K562 (cell line): ENCODE results near the gene SUV39H2. TPM values are rescaled to one million over a fixed set of nuclear protein-coding genes. Genes with fewer than 3 reads are reported as not detected.

ENCODE experiments used
- ATAC-seq: fragments of 200-7000 bp; cut with Tn5 transposase; 3 replicates; pipeline ENCODE4 v1.9.1; 2020; ENCODE audit warnings: moderate library complexity
- BruUV-seq: library from RNA; stranded (reverse); fragments of 400-500 nt; replicated peaks from 2 replicates; lab custom pipeline; 2021; lab: Mats Ljungman, UMichigan
- CTCF ChIA-PET: fragments of 300-600 bp; formaldehyde crosslinking; extraction: SDS; loops from one replicate; lab custom pipeline; 2021; ENCODE audit warnings: low intra/inter-chr PET ratio; lab: Yijun Ruan, JAX
- POLR2A ChIA-PET: fragments of 300-600, 350-650 bp; sonication (Branson Sonifier 250); formaldehyde crosslinking; extraction: SDS; loops from one replicate; lab custom pipeline; 2021; ENCODE audit warnings: antibody characterized with exemption, inconsistent platforms; lab: Yijun Ruan, JAX
- DNase-seq, 4 experiments: peaks; one replicate each; pipeline versions ENCODE4 v3.0.0 to v3.0.0-alpha.2; 2011 to 2018; ENCODE audit warnings: low spot score in 3 of 4, mixed read lengths in 3 of 4; ENCODE audit errors: extremely low read depth in 1 of 4
- FAIRE-seq: peaks from 2 replicates; lab custom pipeline; 2011; peaks lifted over from hg19 to GRCh38; lab: Jason Lieb, UNC
- H2AFZ ChIP-seq: 2 replicates; pipeline ENCODE4 v1.6.0; 2011; ENCODE audit warnings: low read depth, low read length, control low read depth, inconsistent platforms
- H3K27ac ChIP-seq: fragments of 200-600 bp; 3 replicates; pipeline ENCODE4 v1.8.0; 2011; ENCODE audit warnings: low read depth, mild to moderate bottlenecking, control low read depth, inconsistent platforms, low read length, moderate library complexity, mixed read lengths; ENCODE audit errors: extremely low read depth
- H3K27me3 ChIP-seq, 2 experiments: fragments of 300-600 bp in 1 of 2; 2 replicates in 1 of 2; 3 replicates in 1 of 2; pipeline versions ENCODE4 v1.6.0 to v1.8.0; 2011; ENCODE audit warnings: inconsistent platforms in 2 of 2, low read length in 2 of 2, mild to moderate bottlenecking in 1 of 2, mixed read lengths in 1 of 2, moderate library complexity in 1 of 2; ENCODE audit not compliant: control insufficient read depth in 2 of 2, insufficient read depth in 2 of 2
- H3K36me3 ChIP-seq: fragments of 300-600 bp; 3 replicates; pipeline ENCODE4 v1.8.0; 2011; ENCODE audit warnings: mild to moderate bottlenecking, low read length, inconsistent platforms; ENCODE audit not compliant: control insufficient read depth, insufficient read depth
- H3K4me1 ChIP-seq, 2 experiments: fragments of 200-600 bp in 1 of 2; replicated peaks in 1 of 2; 2 replicates in 1 of 2; 3 replicates in 1 of 2; pipeline versions ENCODE4 v1.5.1 to v1.8.0; 2011; ENCODE audit warnings: inconsistent platforms in 2 of 2, low read length in 2 of 2, mild to moderate bottlenecking in 1 of 2, mixed read lengths in 1 of 2, moderate library complexity in 1 of 2; ENCODE audit not compliant: control insufficient read depth in 2 of 2, insufficient read depth in 2 of 2
- H3K4me2 ChIP-seq: 2 replicates; pipeline ENCODE4 v1.6.1; 2011; ENCODE audit warnings: low read length, control low read depth, inconsistent platforms, mixed read lengths; ENCODE audit not compliant: insufficient read depth
- H3K4me3 ChIP-seq: fragments of 200-600 bp; sonication (generic), shearing (Covaris generic); 2 replicates; pipeline ENCODE4 v1.5.1; 2016; ENCODE audit warnings: control low read depth, inconsistent platforms
- H3K79me2 ChIP-seq: fragments of 200-600 bp; 3 replicates; pipeline ENCODE4 v1.8.0; 2011; ENCODE audit warnings: low read length, inconsistent platforms; ENCODE audit not compliant: control insufficient read depth, insufficient read depth
- H3K9ac ChIP-seq, 2 experiments: 2 replicates each; pipeline versions ENCODE4 v1.6.0 to v1.6.1; 2011; ENCODE audit warnings: low read depth in 2 of 2, low read length in 2 of 2, control low read depth in 1 of 2, inconsistent platforms in 1 of 2, mild to moderate bottlenecking in 1 of 2, mixed read lengths in 1 of 2; ENCODE audit not compliant: insufficient read depth in 1 of 2
- H3K9me1 ChIP-seq: one replicate; pipeline ENCODE4 v1.6.0; 2011; ENCODE audit warnings: inconsistent platforms, mild to moderate bottlenecking, low read length, moderate library complexity; ENCODE audit not compliant: control insufficient read depth, insufficient read depth
- H3K9me3 ChIP-seq: replicated peaks from 2 replicates; pipeline ENCODE4 v1.5.1; 2011; ENCODE audit warnings: low read depth, low read length, inconsistent platforms; ENCODE audit not compliant: control insufficient read depth, insufficient read depth
- H4K20me1 ChIP-seq: replicated peaks from 2 replicates; pipeline ENCODE4 v1.6.1; 2011; ENCODE audit warnings: low read length, inconsistent platforms, mixed read lengths; ENCODE audit not compliant: control insufficient read depth, insufficient read depth
- ATF7 ChIP-seq: fragments of 450-650 bp; IDR thresholded peaks from 2 replicates; pipeline ENCODE4 v1.7.1; 2014; ENCODE audit warnings: mild to moderate bottlenecking, moderate library complexity
- BCL6 ChIP-seq: fragments of 250-450 bp; sonication (Bioruptor Pico); IDR thresholded peaks from 2 replicates; pipeline ENCODE4 v1.4.0; 2020
- FUS ChIP-seq: fragments of 200-400 bp; formaldehyde crosslinking; optimal IDR thresholded peaks from 2 replicates; pipeline ENCODE3; 2017; ENCODE audit warnings: low read depth, low read length
- GATAD2B ChIP-seq: fragments of 450-650 bp; IDR thresholded peaks from 2 replicates; pipeline ENCODE4 v1.6.1; 2017; ENCODE audit warnings: mild to moderate bottlenecking, borderline replicate concordance
- HMGN3 ChIP-seq: IDR thresholded peaks from 2 replicates; pipeline ENCODE4 v1.6.1; 2011; ENCODE audit warnings: borderline replicate concordance, low read depth, mild to moderate bottlenecking, mixed read lengths, low read length; ENCODE audit not compliant: insufficient read length; ENCODE audit errors: extremely low read depth
- MXI1 ChIP-seq: IDR thresholded peaks from 2 replicates; pipeline ENCODE4 v1.6.1; 2011; ENCODE audit warnings: low read depth, mild to moderate bottlenecking, improper control_type of control experiment, low read length
- SAP30 ChIP-seq: fragments of 200-600 bp; sonication (generic); IDR thresholded peaks from 2 replicates; pipeline ENCODE4 v1.6.1; 2012; ENCODE audit warnings: borderline replicate concordance, low read depth, mild to moderate bottlenecking, moderate library complexity, low read length, control low read depth, inconsistent platforms; ENCODE audit not compliant: insufficient read depth, poor library complexity, severe bottlenecking
- TBL1XR1 ChIP-seq, 2 experiments: IDR thresholded peaks; 2 replicates each; pipeline ENCODE4 v1.6.1; 2012; ENCODE audit warnings: improper control_type of control experiment in 2 of 2, low read length in 2 of 2, mild to moderate bottlenecking in 1 of 2
- ZNF316 ChIP-seq: fragments of 450-650 bp; IDR thresholded peaks from 2 replicates; pipeline ENCODE4 v1.6.1; 2016
- ZNF354B ChIP-seq: fragments of 250-450 bp; sonication (Bioruptor Pico); IDR thresholded peaks from 2 replicates; pipeline ENCODE4 v1.4.0; 2020
- WGBS: fragments of 100-300 bp; shearing (Covaris generic); methylation state at CpG from one replicate; pipeline ENCODE4 v1.1.6; 2016; ENCODE audit warnings: low coverage, mixed read lengths; ENCODE audit not compliant: insufficient coverage; ENCODE audit errors: missing lambda C conversion rate; 5-methylcytosine and 5-hydroxymethylcytosine counted together
- in situ Hi-C: fragments of 300-500 bp; cut with MboI; formaldehyde crosslinking; loops from 4 replicates; pipeline ENCODE4 v1.15.0; 2018; ENCODE audit warnings: inconsistent platforms, mixed read lengths
- intact Hi-C: fragments of 100-400 bp; cut with micrococcal nuclease; formaldehyde crosslinking; loops from 2 replicates; pipeline ENCODE4 v1.14.2; 2022
- polyA plus RNA-seq, 8 experiments: library from polyadenylated mRNA; depleted of rRNA in 4 of 8; stranded (reverse) in 5 of 8; unstranded in 3 of 8; fragments of >200 nt; fragmentation: Nextera tagmentation in 2 of 8; fragmentation: Illumina TruSeq in 1 of 8; extraction: Ambion mirVana in 2 of 8; extraction: Trizol in 1 of 8; gene quantifications; 2 replicates each; pipeline versions ENCODE4 v1.2.1 to v1.2.3, GENCODE V29; 2011 to 2014; ENCODE audit warnings: inconsistent platforms in 1 of 8, missing spikeins in 1 of 8
- total RNA-seq, 7 experiments: library from RNA; depleted of rRNA in 6 of 7; stranded (reverse); fragments of >200 nt in 6 of 7; fragmentation: Illumina TruSeq in 2 of 7; extraction: Trizol in 2 of 7; gene quantifications; 2 replicates each; pipeline versions ENCODE4 v1.2.1 to v1.2.3, GENCODE V29; 2011 to 2021; ENCODE audit warnings: low replicate concordance in 1 of 7
- TF ChIP-seq, protein P1 (sequence below), 2 experiments: fragments of 150-350 bp in 1 of 2; IDR thresholded peaks; 2 replicates each; pipeline ENCODE4 v1.6.1; 2012 to 2016; ENCODE audit warnings: low read depth in 2 of 2, low read length in 2 of 2, mild to moderate bottlenecking in 1 of 2, moderate library complexity in 1 of 2
- TF ChIP-seq, protein P2 (sequence below): fragments of 450-650 bp; IDR thresholded peaks from 2 replicates; pipeline ENCODE4 v1.6.1; 2017; ENCODE audit warnings: antibody characterized with exemption, mild to moderate bottlenecking
- TF ChIP-seq, protein P3 (sequence below): sonication (generic); formaldehyde crosslinking; IDR thresholded peaks from 2 replicates; pipeline ENCODE4 v1.8.0; 2022; ENCODE audit warnings: mild to moderate bottlenecking, missing genetic modification reagents, borderline replicate concordance

The SUV39H2 gene
- total and polyA plus RNA-seq, 9 of the 15 experiments (the other 6 are each of a cell fraction or from before 2014, with no cell fraction given): 24.1 to 54.3 (median 41.3) TPM

- intact Hi-C loops (no loop called here), in situ Hi-C loops (no loop called here)
- 95% methylated on average over 2 of the region's 2 CpGs for WGBS
- no peak overlapping the region for H3K9ac ChIP-seq
- H3K4me3 ChIP-seq: no peak overlapping the region
- no peaks in the 10 kb centered on the region for H3K9me1 ChIP-seq
- no peaks in the 10 kb centered on the region for H3K27me3 ChIP-seq
- H4K20me1 ChIP-seq: peaks cover 7% of the 10 kb centered on the region; the same call in 1 of the 2 replicates
- FAIRE-seq (no peak), DNase-seq (no peak), ATAC-seq (no peak)
- no peak overlapping the region for H3K4me2 ChIP-seq
- H2AFZ ChIP-seq: no peak overlapping the region
- CTCF ChIA-PET: no interaction called here
- H3K36me3 ChIP-seq: peaks cover 57% of the 10 kb centered on the region
- H3K9me3 ChIP-seq: no peaks in the 10 kb centered on the region
- BruUV-seq: no TSS peak
- H3K27ac ChIP-seq: no peak overlapping the region
- peaks cover 8 to 18% of the 10 kb centered on the region in 2 experiments for H3K4me1 ChIP-seq
- POLR2A ChIA-PET: interaction anchor here (1.2 kb wide), 1 partner anchor 113 kb away, joined by 3 read pairs; no protein-coding TSS in a partner anchor
- peaks cover 73% of the 10 kb centered on the region for H3K79me2 ChIP-seq
- TF ChIP-seq, protein P1, sequence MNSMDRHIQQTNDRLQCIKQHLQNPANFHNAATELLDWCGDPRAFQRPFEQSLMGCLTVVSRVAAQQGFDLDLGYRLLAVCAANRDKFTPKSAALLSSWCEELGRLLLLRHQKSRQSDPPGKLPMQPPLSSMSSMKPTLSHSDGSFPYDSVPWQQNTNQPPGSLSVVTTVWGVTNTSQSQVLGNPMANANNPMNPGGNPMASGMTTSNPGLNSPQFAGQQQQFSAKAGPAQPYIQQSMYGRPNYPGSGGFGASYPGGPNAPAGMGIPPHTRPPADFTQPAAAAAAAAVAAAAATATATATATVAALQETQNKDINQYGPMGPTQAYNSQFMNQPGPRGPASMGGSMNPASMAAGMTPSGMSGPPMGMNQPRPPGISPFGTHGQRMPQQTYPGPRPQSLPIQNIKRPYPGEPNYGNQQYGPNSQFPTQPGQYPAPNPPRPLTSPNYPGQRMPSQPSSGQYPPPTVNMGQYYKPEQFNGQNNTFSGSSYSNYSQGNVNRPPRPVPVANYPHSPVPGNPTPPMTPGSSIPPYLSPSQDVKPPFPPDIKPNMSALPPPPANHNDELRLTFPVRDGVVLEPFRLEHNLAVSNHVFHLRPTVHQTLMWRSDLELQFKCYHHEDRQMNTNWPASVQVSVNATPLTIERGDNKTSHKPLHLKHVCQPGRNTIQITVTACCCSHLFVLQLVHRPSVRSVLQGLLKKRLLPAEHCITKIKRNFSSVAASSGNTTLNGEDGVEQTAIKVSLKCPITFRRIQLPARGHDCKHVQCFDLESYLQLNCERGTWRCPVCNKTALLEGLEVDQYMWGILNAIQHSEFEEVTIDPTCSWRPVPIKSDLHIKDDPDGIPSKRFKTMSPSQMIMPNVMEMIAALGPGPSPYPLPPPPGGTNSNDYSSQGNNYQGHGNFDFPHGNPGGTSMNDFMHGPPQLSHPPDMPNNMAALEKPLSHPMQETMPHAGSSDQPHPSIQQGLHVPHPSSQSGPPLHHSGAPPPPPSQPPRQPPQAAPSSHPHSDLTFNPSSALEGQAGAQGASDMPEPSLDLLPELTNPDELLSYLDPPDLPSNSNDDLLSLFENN (IDR thresholded peaks at IDR 0.05; ENCODE audit: low read depth in 2 of 2, low read length in 2 of 2): no peak
- no peak for TF ChIP-seq BCL6 (CRISPR knock-in tag)
- peak; percentile 78 for TF ChIP-seq ZNF316
- TF ChIP-seq FUS: no peak
- TF ChIP-seq, protein P2, sequence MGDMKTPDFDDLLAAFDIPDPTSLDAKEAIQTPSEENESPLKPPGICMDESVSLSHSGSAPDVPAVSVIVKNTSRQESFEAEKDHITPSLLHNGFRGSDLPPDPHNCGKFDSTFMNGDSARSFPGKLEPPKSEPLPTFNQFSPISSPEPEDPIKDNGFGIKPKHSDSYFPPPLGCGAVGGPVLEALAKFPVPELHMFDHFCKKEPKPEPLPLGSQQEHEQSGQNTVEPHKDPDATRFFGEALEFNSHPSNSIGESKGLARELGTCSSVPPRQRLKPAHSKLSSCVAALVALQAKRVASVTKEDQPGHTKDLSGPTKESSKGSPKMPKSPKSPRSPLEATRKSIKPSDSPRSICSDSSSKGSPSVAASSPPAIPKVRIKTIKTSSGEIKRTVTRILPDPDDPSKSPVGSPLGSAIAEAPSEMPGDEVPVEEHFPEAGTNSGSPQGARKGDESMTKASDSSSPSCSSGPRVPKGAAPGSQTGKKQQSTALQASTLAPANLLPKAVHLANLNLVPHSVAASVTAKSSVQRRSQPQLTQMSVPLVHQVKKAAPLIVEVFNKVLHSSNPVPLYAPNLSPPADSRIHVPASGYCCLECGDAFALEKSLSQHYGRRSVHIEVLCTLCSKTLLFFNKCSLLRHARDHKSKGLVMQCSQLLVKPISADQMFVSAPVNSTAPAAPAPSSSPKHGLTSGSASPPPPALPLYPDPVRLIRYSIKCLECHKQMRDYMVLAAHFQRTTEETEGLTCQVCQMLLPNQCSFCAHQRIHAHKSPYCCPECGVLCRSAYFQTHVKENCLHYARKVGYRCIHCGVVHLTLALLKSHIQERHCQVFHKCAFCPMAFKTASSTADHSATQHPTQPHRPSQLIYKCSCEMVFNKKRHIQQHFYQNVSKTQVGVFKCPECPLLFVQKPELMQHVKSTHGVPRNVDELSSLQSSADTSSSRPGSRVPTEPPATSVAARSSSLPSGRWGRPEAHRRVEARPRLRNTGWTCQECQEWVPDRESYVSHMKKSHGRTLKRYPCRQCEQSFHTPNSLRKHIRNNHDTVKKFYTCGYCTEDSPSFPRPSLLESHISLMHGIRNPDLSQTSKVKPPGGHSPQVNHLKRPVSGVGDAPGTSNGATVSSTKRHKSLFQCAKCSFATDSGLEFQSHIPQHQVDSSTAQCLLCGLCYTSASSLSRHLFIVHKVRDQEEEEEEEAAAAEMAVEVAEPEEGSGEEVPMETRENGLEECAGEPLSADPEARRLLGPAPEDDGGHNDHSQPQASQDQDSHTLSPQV: no peak
- TF ChIP-seq HMGN3: no peak
- TF ChIP-seq GATAD2B: no peak
- TF ChIP-seq SAP30: no peak
- no peak for TF ChIP-seq ATF7
- no peak for TF ChIP-seq MXI1
- TF ChIP-seq, protein P3, sequence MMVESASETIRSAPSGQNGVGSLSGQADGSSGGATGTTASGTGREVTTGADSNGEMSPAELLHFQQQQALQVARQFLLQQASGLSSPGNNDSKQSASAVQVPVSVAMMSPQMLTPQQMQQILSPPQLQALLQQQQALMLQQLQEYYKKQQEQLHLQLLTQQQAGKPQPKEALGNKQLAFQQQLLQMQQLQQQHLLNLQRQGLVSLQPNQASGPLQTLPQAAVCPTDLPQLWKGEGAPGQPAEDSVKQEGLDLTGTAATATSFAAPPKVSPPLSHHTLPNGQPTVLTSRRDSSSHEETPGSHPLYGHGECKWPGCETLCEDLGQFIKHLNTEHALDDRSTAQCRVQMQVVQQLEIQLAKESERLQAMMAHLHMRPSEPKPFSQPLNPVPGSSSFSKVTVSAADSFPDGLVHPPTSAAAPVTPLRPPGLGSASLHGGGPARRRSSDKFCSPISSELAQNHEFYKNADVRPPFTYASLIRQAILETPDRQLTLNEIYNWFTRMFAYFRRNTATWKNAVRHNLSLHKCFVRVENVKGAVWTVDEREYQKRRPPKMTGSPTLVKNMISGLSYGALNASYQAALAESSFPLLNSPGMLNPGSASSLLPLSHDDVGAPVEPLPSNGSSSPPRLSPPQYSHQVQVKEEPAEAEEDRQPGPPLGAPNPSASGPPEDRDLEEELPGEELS (CRISPR knock-in tag): no peak
- TF ChIP-seq ZNF354B (CRISPR knock-in tag): no peak
- TF ChIP-seq TBL1XR1 (IDR thresholded peaks at IDR 0.05; ENCODE audit: low read length in 2 of 2): no peak
Observed at GRCh38 chr10:14840178-14840577, 38.5 kb upstream of the SUV39H2 start.
